ENCODE data around the gene UBE2M. TPM values are rescaled to one million over a fixed set of nuclear protein-coding genes. Genes with fewer than 3 reads are reported as not detected.
A peak's percentile ranks its signal among the peaks of the same experiment; 100 is the strongest.
"Not testable (repeated sequence)": the region's sequence is repeated elsewhere in the genome, so short reads cannot be mapped to it uniquely, and the experiment has no call there.

The UBE2M gene
- total RNA-seq = 10 to 100 TPM; 18.4 to 38.2 (median 29.4) TPM

DNA sequence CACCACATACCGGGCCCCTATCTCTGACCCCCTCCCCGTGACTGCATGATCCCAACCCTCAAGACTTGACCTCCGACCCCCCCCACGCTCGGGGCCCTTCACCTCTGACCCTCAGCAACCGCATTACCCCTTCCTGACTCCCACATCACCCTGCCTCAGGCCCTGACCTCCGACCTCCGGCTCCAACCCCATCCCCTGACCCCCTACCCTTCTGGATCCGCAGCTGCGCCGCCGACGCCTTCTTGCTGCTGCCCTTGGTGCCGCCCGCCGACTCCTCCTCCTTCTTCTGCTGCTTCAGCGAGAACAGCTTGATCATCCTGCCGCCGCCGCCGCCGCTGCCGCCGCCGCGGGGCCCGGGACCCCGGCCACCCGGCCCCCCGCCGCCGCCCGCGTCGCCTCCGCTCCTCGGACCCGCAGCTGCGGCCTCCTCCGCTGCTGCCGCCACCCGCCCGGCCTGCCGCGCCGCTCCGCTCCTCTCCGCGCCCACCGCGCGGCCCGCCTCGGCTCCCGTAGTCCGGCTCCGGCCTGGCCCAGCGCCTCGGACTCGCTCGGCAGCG is at the start of gene UBE2M:
UBE2M (minus strand) TSS at position 546 of the 557 bp plus-strand sequence; CDS start at position 316, 230 bp downstream.
- Histone ChIP-seq H3K36me3 (peaks cover 0 to 20% (median 0%) of the 10 kb centered on the region in 3 donors), H3K27me3 (peaks cover 0 to 12% of the 10 kb centered on the region in 2 donors), H3K27ac (peak within 1 kb of the TSS; percentile 97 to 100 (median 100)), H3K9me3 (no peaks in the 10 kb centered on the region), H3K4me3 (peak within 1 kb of the TSS; percentile 57 to 94 (median 92)), H3K4me1 (peaks cover 5 to 76% (median 59%) of the 10 kb centered on the region in 4 donors)
- peak in 1 of 2 donors; percentile 40 for DNase-seq (ENCODE audit: low spot score in 2 of 2)
- TF ChIP-seq EP300 (IDR thresholded peaks at IDR 0.05) (no peak), POLR2A (IDR thresholded peaks at IDR 0.05) (no peak), CTCF (IDR thresholded peaks at IDR 0.05) (no peak)
- 0 to 1% methylated on average over 17 to 31 of the region's 62 CpGs for WGBS, 2 donors

- DNase-seq (ENCODE audit: low spot score in 2 of 2) = not testable (repeated sequence)
Observed at GRCh38 chr19:58607213-58607612, 48.8 kb upstream of the UBE2M start.

GRCh38 chr19:58606251-58606896 is 48.0 kb upstream of the UBE2M start:
- TF ChIP-seq CTCF (IDR thresholded peaks at IDR 0.05) = peak in 3 of 5 experiments; percentile 8 to 54 (median 31)
- not testable (repeated sequence) for DNase-seq (ENCODE audit: low spot score in 2 of 2); H3K9me3 ChIP-seq; H3K27ac ChIP-seq; H3K27me3 ChIP-seq; H3K36me3 ChIP-seq; H3K4me1 ChIP-seq; H3K4me3 ChIP-seq
- whole genome bisulfite sequencing, 2 donors = 64 to 74% methylated on average over 16 to 36 of the region's 62 CpGs

More at GRCh38 chr19:58607213-58607612, 48.8 kb upstream of the UBE2M start:
- not testable (repeated sequence) for H3K4me3 ChIP-seq, H3K4me1 ChIP-seq, H3K9me3 ChIP-seq, H3K27ac ChIP-seq, H3K27me3 ChIP-seq, H3K36me3 ChIP-seq
- 90 to 95% methylated on average over 4 to 27 of the region's 28 CpGs for WGBS, 2 donors

- 94% methylated on average over 2 to 4 of the region's 4 CpGs for WGBS, 2 donors
- TF ChIP-seq POLR2A (IDR thresholded peaks at IDR 0.05) (no peak), EP300 (IDR thresholded peaks at IDR 0.05) (no peak), CTCF (IDR thresholded peaks at IDR 0.05) (no peak)
Observed at GRCh38 chr19:58586133-58586765, 27.8 kb upstream of the UBE2M start.

DNA sequence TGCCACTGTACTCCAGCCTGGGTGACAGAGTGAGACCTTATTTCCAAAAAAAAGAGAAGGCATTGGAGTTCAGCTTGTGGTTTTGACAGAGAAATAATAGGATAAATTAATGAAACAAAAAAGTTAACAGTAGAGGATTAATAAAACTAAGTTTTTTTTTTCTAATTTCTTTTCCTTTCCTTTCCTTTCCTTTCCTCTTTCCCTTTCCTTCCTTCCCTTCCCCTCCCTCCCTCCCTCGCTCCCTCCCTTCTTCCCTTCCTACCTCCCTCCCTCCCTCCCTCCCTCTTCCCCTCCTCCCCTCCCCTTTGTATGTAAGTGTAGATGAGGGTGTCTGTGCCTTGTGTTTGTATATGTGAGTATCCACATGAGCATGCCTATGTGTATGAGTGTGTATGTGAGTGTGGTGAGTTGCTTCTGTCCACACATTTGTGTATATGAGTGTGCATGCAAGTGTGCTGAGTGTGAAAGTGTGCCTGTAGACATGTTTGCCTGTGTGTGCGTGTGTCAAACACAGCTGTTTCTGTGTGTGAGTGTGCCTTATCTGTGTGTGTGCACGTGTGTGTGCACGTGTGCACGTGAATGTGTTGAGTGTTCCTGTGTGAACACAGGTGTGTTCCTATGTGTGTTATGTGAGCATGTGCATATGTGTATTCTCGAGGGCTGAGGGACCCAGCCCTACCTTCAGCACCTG is 27.2 kb upstream of the UBE2M start:
- WGBS, 2 donors = 78 to 90% methylated on average over 5 to 6 of the region's 6 CpGs
- peaks cover 0 to 36% (median 7%) of the 10 kb centered on the region in 3 donors for H3K36me3 ChIP-seq
- H3K27ac ChIP-seq = no peak overlapping the region
- no peak overlapping the region for H3K4me3 ChIP-seq
- DNase-seq (ENCODE audit: low spot score in 2 of 2) = no peak
- no peaks in the 10 kb centered on the region for H3K9me3 ChIP-seq
- TF ChIP-seq EP300 (IDR thresholded peaks at IDR 0.05) (no peak), CTCF (IDR thresholded peaks at IDR 0.05) (no peak), POLR2A (IDR thresholded peaks at IDR 0.05) (no peak)
- H3K4me1 ChIP-seq = peaks cover 0 to 10% (median 5%) of the 10 kb centered on the region in 4 donors
- no peaks in the 10 kb centered on the region for H3K27me3 ChIP-seq

More at GRCh38 chr19:58586133-58586765, 27.8 kb upstream of the UBE2M start:
- Histone ChIP-seq H3K4me1 (peaks cover 0 to 4% (median 2%) of the 10 kb centered on the region in 4 donors), H3K36me3 (peaks cover 0 to 36% (median 7%) of the 10 kb centered on the region in 3 donors), H3K4me3 (no peak overlapping the region), H3K27me3 (no peaks in the 10 kb centered on the region), H3K27ac (no peak overlapping the region), H3K9me3 (no peaks in the 10 kb centered on the region)
- DNase-seq (ENCODE audit: low spot score in 2 of 2) = no peak
